Natural killer cell treated with Interleukin-12 subunit alpha and Interleukin-12 subunit beta and Interleukin-15 and Interleukin-18, amount 100 ng/mL, for 72 hours (primary cell): ENCODE data around the gene KANSL1. TPM values are rescaled to one million over a fixed set of nuclear protein-coding genes. Genes with fewer than 3 reads are reported as not detected.
A peak's percentile ranks its signal among the peaks of the same experiment; 100 is the strongest.
"Not testable (repeated sequence)": the region's sequence is repeated elsewhere in the genome, so short reads cannot be mapped to it uniquely, and the experiment has no call there.

Experiments used
- ATAC-seq, 2 donors: fragments of 150-1000 bp; cut with Tn5 transposase in 1 of 2; sonication (Bioruptor Pico), chemical (Tn5 transposase) in 1 of 2; 2 replicates each; pipeline ENCODE4 v1.10.0; 2021
- DNase-seq: peaks from one replicate; pipeline ENCODE4 v3.0.0; 2022; ENCODE audit warnings: low spot score
- H3K27ac Mint-ChIP-seq, 2 donors: 1 replicate in 1 of 2; 2 replicates in 1 of 2; pipeline ENCODE4 v1.8.0; 2022; ENCODE audit warnings: mixed read lengths in 2 of 2, mild to moderate bottlenecking in 1 of 2, moderate library complexity in 1 of 2
- H3K27me3 Mint-ChIP-seq, 2 donors: 1 replicate in 1 of 2; 2 replicates in 1 of 2; pipeline ENCODE4 v1.8.0; 2022; ENCODE audit warnings: mixed read lengths in 2 of 2
- H3K36me3 Mint-ChIP-seq: one replicate; pipeline ENCODE4 v1.8.0; 2022; ENCODE audit warnings: mixed read lengths
- H3K4me1 Mint-ChIP-seq, 2 donors: 1 replicate in 1 of 2; 2 replicates in 1 of 2; pipeline ENCODE4 v1.8.0; 2022; ENCODE audit warnings: low read depth in 2 of 2, mixed read lengths in 2 of 2, mild to moderate bottlenecking in 1 of 2
- H3K4me3 Mint-ChIP-seq: one replicate; pipeline ENCODE4 v1.8.0; 2022; ENCODE audit warnings: mixed read lengths
- H3K9me3 Mint-ChIP-seq: 2 replicates; pipeline ENCODE4 v1.8.0; 2022; ENCODE audit warnings: mixed read lengths
- total RNA-seq, 2 donors: library from RNA; stranded (reverse); gene quantifications; one replicate each; pipeline ENCODE4 v1.2.3, GENCODE V29; 2022

KANSL1 gene
- total RNA-seq, 2 donors from 2014 or later: 127 to 161 TPM

- ATAC-seq (no peak), DNase-seq (no peak)
- Mint-ChIP-seq H3K4me3 (no peak overlapping the region), H3K9me3 (no peaks in the 10 kb centered on the region), H3K4me1 (peaks cover 15 to 17% of the 10 kb centered on the region in 2 donors), H3K27ac (no peak overlapping the region), H3K27me3 (no peaks in the 10 kb centered on the region), H3K36me3 (no peaks in the 10 kb centered on the region)
Observed at GRCh38 chr17:46198233-46198632, 5.0 kb upstream of the KANSL1 start.

GRCh38 chr17:46197530-46197929 is 4.3 kb upstream of the KANSL1 start:
- Mint-ChIP-seq H3K27ac (peak overlapping the region; percentile 63 to 68), H3K4me3 (no peak overlapping the region), H3K9me3 (no peaks in the 10 kb centered on the region), H3K36me3 (peaks cover under 1% of the 10 kb centered on the region), H3K4me1 (peaks cover 15 to 17% of the 10 kb centered on the region in 2 donors), H3K27me3 (no peaks in the 10 kb centered on the region)
- DNase-seq: no peak
- no peak for ATAC-seq

GRCh38 chr17:46195939-46196716 is 2.9 kb upstream of the KANSL1 start:
- ATAC-seq (no peak), DNase-seq (no peak)
- Mint-ChIP-seq H3K9me3 (no peaks in the 10 kb centered on the region), H3K4me1 (peaks cover 20 to 23% of the 10 kb centered on the region in 2 donors), H3K4me3 (peak overlapping the region; percentile 38), H3K27ac (peak overlapping the region; percentile 98 to 99), H3K27me3 (no peaks in the 10 kb centered on the region), H3K36me3 (peaks cover 13% of the 10 kb centered on the region)

GRCh38 chr17:46195217-46195855 is 2.1 kb upstream of the KANSL1 start:
- Mint-ChIP-seq H3K27me3 (no peaks in the 10 kb centered on the region), H3K4me1 (peaks cover 23 to 28% of the 10 kb centered on the region in 2 donors)

GRCh38 chr17:46194393-46195216 is 1.4 kb upstream of the KANSL1 start:
- no peaks in the 10 kb centered on the region for H3K27me3 Mint-ChIP-seq
- H3K9me3 Mint-ChIP-seq: no peaks in the 10 kb centered on the region
- H3K27ac Mint-ChIP-seq: peak overlapping the region; percentile 98 to 99
- H3K4me1 Mint-ChIP-seq: peaks cover 30 to 36% of the 10 kb centered on the region in 2 donors
- peaks cover 20% of the 10 kb centered on the region for H3K36me3 Mint-ChIP-seq
- H3K4me3 Mint-ChIP-seq: peak overlapping the region; percentile 73
- DNase-seq (peak; percentile 81), ATAC-seq (peak in 1 of 2 donors; percentile 41)

More at GRCh38 chr17:46195217-46195855, 2.1 kb upstream of the KANSL1 start:
- Mint-ChIP-seq H3K4me3 (peak overlapping the region; percentile 73), H3K27ac (peak overlapping the region; percentile 98 to 99), H3K9me3 (no peaks in the 10 kb centered on the region), H3K36me3 (peaks cover 14% of the 10 kb centered on the region)
- DNase-seq: no peak
- no peak for ATAC-seq

GRCh38 chr17:46193626-46194392 is 580 bp upstream of the KANSL1 start:
- Mint-ChIP-seq H3K27ac (peak overlapping the region; percentile 98 to 99), H3K4me3 (peak overlapping the region; percentile 73), H3K27me3 (no peaks in the 10 kb centered on the region), H3K4me1 (peaks cover 36 to 44% of the 10 kb centered on the region in 2 donors), H3K36me3 (peaks cover 20% of the 10 kb centered on the region), H3K9me3 (no peaks in the 10 kb centered on the region)
- DNase-seq: peak; percentile 94
- peak; percentile 92 to 93 for ATAC-seq

GRCh38 chr17:46192439-46193150 is 634 bp downstream of the KANSL1 start:
- Mint-ChIP-seq H3K4me3 (peak overlapping the region; percentile 99), H3K36me3 (peaks cover 20% of the 10 kb centered on the region), H3K4me1 (peaks cover 44 to 56% of the 10 kb centered on the region in 2 donors), H3K27me3 (no peaks in the 10 kb centered on the region), H3K27ac (peak overlapping the region; percentile 91 to 96), H3K9me3 (no peaks in the 10 kb centered on the region)
- DNase-seq: peak; percentile 75
- peak; percentile 47 to 48 for ATAC-seq

GRCh38 chr17:46192189-46192438 is 1.1 kb downstream of the KANSL1 start:
- Mint-ChIP-seq H3K36me3 (peaks cover 20% of the 10 kb centered on the region), H3K27ac (peak overlapping the region; percentile 91 to 96), H3K4me3 (peak overlapping the region; percentile 99), H3K4me1 (peaks cover 44 to 58% of the 10 kb centered on the region in 2 donors), H3K9me3 (no peaks in the 10 kb centered on the region), H3K27me3 (no peaks in the 10 kb centered on the region)
- no peak for ATAC-seq
- DNase-seq: no peak

GRCh38 chr17:46191322-46192188 is 1.7 kb downstream of the KANSL1 start:
- ATAC-seq (no peak), DNase-seq (no peak)
- peak overlapping the region; percentile 99 for H3K4me3 Mint-ChIP-seq
- H3K36me3 Mint-ChIP-seq: peaks cover 20% of the 10 kb centered on the region
- no peaks in the 10 kb centered on the region for H3K9me3 Mint-ChIP-seq
- peaks cover 47 to 60% of the 10 kb centered on the region in 2 donors for H3K4me1 Mint-ChIP-seq
- H3K27ac Mint-ChIP-seq: peak overlapping the region; percentile 91 to 96
- no peaks in the 10 kb centered on the region for H3K27me3 Mint-ChIP-seq

- Mint-ChIP-seq H3K4me1 (peaks cover 49 to 61% of the 10 kb centered on the region in 2 donors), H3K4me3 (peak overlapping the region; percentile 99), H3K9me3 (no peaks in the 10 kb centered on the region), H3K27ac (peak overlapping the region; percentile 91 to 96), H3K36me3 (peaks cover 20% of the 10 kb centered on the region), H3K27me3 (no peaks in the 10 kb centered on the region)
- ATAC-seq: no peak
- DNase-seq: no peak
Observed at GRCh38 chr17:46190763-46191162, 2.5 kb downstream of the KANSL1 start.

GRCh38 chr17:46186827-46187235 is 6.4 kb downstream of the KANSL1 start:
- DNase-seq: not testable (repeated sequence)
- peak overlapping the region; percentile 99 for H3K4me3 Mint-ChIP-seq

GRCh38 chr17:46184696-46185095 is 8.5 kb downstream of the KANSL1 start:
- Mint-ChIP-seq H3K9me3 (no peaks in the 10 kb centered on the region), H3K4me3 (peak overlapping the region; percentile 45), H3K4me1 (peaks cover 74 to 89% of the 10 kb centered on the region in 2 donors), H3K27me3 (no peaks in the 10 kb centered on the region), H3K36me3 (no peaks in the 10 kb centered on the region), H3K27ac (peak overlapping the region; percentile 36 to 96)
- ATAC-seq (no peak), DNase-seq (no peak)

More at GRCh38 chr17:46186827-46187235, 6.4 kb downstream of the KANSL1 start:
- H3K9me3 Mint-ChIP-seq, H3K27me3 Mint-ChIP-seq: not testable (repeated sequence)
- peak; percentile 88 to 90 for ATAC-seq
- H3K27ac Mint-ChIP-seq: peak overlapping the region; percentile 91 to 96
- peaks cover 73 to 90% of the 10 kb centered on the region in 2 donors for H3K4me1 Mint-ChIP-seq
- H3K36me3 Mint-ChIP-seq: peaks cover 12% of the 10 kb centered on the region
